Spinal cord (tissue), 10 donors: ENCODE data around the gene ITIH1. TPM values are rescaled to one million over a fixed set of nuclear protein-coding genes. Genes with fewer than 3 reads are reported as not detected.

ENCODE experiments used
- DNase-seq, 6 donors: peaks; one replicate each; pipeline versions ENCODE4 v3.0.0 to v3.0.0-alpha.2; 2013 to 2015; ENCODE audit warnings: low spot score in 6 of 6, low read depth in 4 of 6
- H3K27ac ChIP-seq: one replicate; pipeline ENCODE4 v1.5.1; 2013; ENCODE audit warnings: low read depth, low read length, control low read depth
- H3K27me3 ChIP-seq: one replicate; pipeline ENCODE4 v1.6.1; 2013; ENCODE audit warnings: low read length; ENCODE audit not compliant: control insufficient read depth, insufficient read depth
- H3K36me3 ChIP-seq: one replicate; pipeline ENCODE4 v1.6.1; 2013; ENCODE audit warnings: low read length; ENCODE audit not compliant: control insufficient read depth, insufficient read depth
- H3K4me1 ChIP-seq: one replicate; pipeline ENCODE4 v1.6.1; 2013; ENCODE audit warnings: low read length; ENCODE audit not compliant: control insufficient read depth, insufficient read depth
- H3K4me3 ChIP-seq: one replicate; pipeline ENCODE4 v1.5.1; 2013; ENCODE audit warnings: low read depth, low read length, control low read depth
- H3K9me3 ChIP-seq: one replicate; pipeline ENCODE4 v1.6.1; 2013; ENCODE audit warnings: low read length; ENCODE audit not compliant: control insufficient read depth, insufficient read depth
- WGBS: methylation state at CpG from one replicate; pipeline ENCODE4 v1.1.5; 2013; ENCODE audit warnings: missing lambda C conversion rate; ENCODE audit not compliant: insufficient coverage; 5-methylcytosine and 5-hydroxymethylcytosine counted together
- polyA plus RNA-seq, 2 donors: library from polyadenylated mRNA; unstranded; fragments of 120-200 nt; gene quantifications; one replicate each; pipeline ENCODE4 v1.2.1, GENCODE V29; 2013; ENCODE audit not compliant: insufficient read length in 2 of 2
- total RNA-seq, 2 donors: library from RNA; depleted of rRNA in 1 of 2; stranded (reverse); fragments of 120-200 nt in 1 of 2; fragments of >200 nt in 1 of 2; gene quantifications; one replicate each; pipeline versions ENCODE4 v1.2.3 to v1.2.4, GENCODE V29; 2013 to 2014
- donor health status: healthy.

ITIH1 gene
- total and polyA plus RNA-seq, 4 donors: 0.15 to 0.44 TPM; not detected in 2

- no peaks in the 10 kb centered on the region for H3K9me3 ChIP-seq
- H3K4me3 ChIP-seq: no peak overlapping the region
- no peaks in the 10 kb centered on the region for H3K36me3 ChIP-seq
- DNase-seq: no peak
- H3K4me1 ChIP-seq: no peaks in the 10 kb centered on the region
- 80% methylated on average over 11 of the region's 13 CpGs for WGBS
- no peak overlapping the region for H3K27ac ChIP-seq
- peaks cover 2% of the 10 kb centered on the region for H3K27me3 ChIP-seq
These were observed 4.3 kb downstream of the ITIH1 start for GRCh38 chr3:52781741-52782140.

GRCh38 chr3:52782412-52783210 lies 5.2 kb downstream of the ITIH1 start:
- no peak overlapping the region for H3K27ac ChIP-seq
- no peak overlapping the region for H3K4me3 ChIP-seq
- WGBS: 67% methylated on average over 9 of the region's 12 CpGs
- H3K9me3 ChIP-seq: no peaks in the 10 kb centered on the region
- no peaks in the 10 kb centered on the region for H3K36me3 ChIP-seq
- DNase-seq: no peak
- peaks cover 2% of the 10 kb centered on the region for H3K27me3 ChIP-seq
- H3K4me1 ChIP-seq: no peaks in the 10 kb centered on the region

- Histone ChIP-seq H3K9me3 (no peaks in the 10 kb centered on the region), H3K4me3 (no peak overlapping the region), H3K4me1 (no peaks in the 10 kb centered on the region), H3K36me3 (no peaks in the 10 kb centered on the region), H3K27ac (no peak overlapping the region), H3K27me3 (peaks cover 2% of the 10 kb centered on the region)
- DNase-seq: no peak
- 70% methylated on average over 2 of the region's 3 CpGs for WGBS
These were observed 5.8 kb downstream of the ITIH1 start for GRCh38 chr3:52783211-52783555.

GRCh38 chr3:52784021-52784621 lies 6.7 kb downstream of the ITIH1 start:
- peaks cover 2% of the 10 kb centered on the region for H3K27me3 ChIP-seq
- H3K27ac ChIP-seq: no peak overlapping the region
- 84% methylated on average over 18 of the region's 18 CpGs for WGBS

GRCh38 chr3:52784931-52785590 lies 7.7 kb downstream of the ITIH1 start:
- H3K36me3 ChIP-seq: no peaks in the 10 kb centered on the region
- H3K27ac ChIP-seq: no peak overlapping the region
- no peak for DNase-seq
- no peaks in the 10 kb centered on the region for H3K4me1 ChIP-seq
- H3K9me3 ChIP-seq: no peaks in the 10 kb centered on the region
- peaks cover 2% of the 10 kb centered on the region for H3K27me3 ChIP-seq
- no peak overlapping the region for H3K4me3 ChIP-seq
- 100% methylated on average over 1 of the region's 5 CpGs for WGBS

More at GRCh38 chr3:52784021-52784621, 6.7 kb downstream of the ITIH1 start:
- H3K36me3 ChIP-seq: no peaks in the 10 kb centered on the region
- DNase-seq: no peak
- no peaks in the 10 kb centered on the region for H3K9me3 ChIP-seq
- no peaks in the 10 kb centered on the region for H3K4me1 ChIP-seq
- no peak overlapping the region for H3K4me3 ChIP-seq

- Histone ChIP-seq H3K4me3 (no peak overlapping the region), H3K27ac (no peak overlapping the region), H3K4me1 (no peaks in the 10 kb centered on the region), H3K36me3 (no peaks in the 10 kb centered on the region), H3K9me3 (no peaks in the 10 kb centered on the region), H3K27me3 (no peaks in the 10 kb centered on the region)
- WGBS: 87% methylated on average over 16 of the region's 19 CpGs
- no peak for DNase-seq
These were observed 9.2 kb downstream of the ITIH1 start for GRCh38 chr3:52786330-52787215.

GRCh38 chr3:52787246-52787645 lies 9.8 kb downstream of the ITIH1 start:
- Histone ChIP-seq H3K4me1 (no peaks in the 10 kb centered on the region), H3K27ac (no peak overlapping the region), H3K27me3 (no peaks in the 10 kb centered on the region), H3K4me3 (no peak overlapping the region), H3K9me3 (no peaks in the 10 kb centered on the region), H3K36me3 (no peaks in the 10 kb centered on the region)
- 79% methylated on average over 5 of the region's 11 CpGs for WGBS
- no peak for DNase-seq

GRCh38 chr3:52787672-52788625 lies 10.6 kb downstream of the ITIH1 start:
- H3K9me3 ChIP-seq: no peaks in the 10 kb centered on the region
- no peak overlapping the region for H3K4me3 ChIP-seq
- no peak overlapping the region for H3K27ac ChIP-seq
- DNase-seq: no peak
- WGBS: 72% methylated on average over 15 of the region's 17 CpGs
- H3K36me3 ChIP-seq: no peaks in the 10 kb centered on the region
- no peaks in the 10 kb centered on the region for H3K4me1 ChIP-seq
- no peaks in the 10 kb centered on the region for H3K27me3 ChIP-seq
